CD4-positive, CD25-positive, alpha-beta regulatory T cell (primary cell): ENCODE measurements around the gene CNGA4. TPM values are rescaled to one million over a fixed set of nuclear protein-coding genes. Genes with fewer than 3 reads are reported as not detected.
A peak's percentile ranks its signal among the peaks of the same experiment; 100 is the strongest.
"Not testable (repeated sequence)": the region's sequence is repeated elsewhere in the genome, so short reads cannot be mapped to it uniquely, and the experiment has no call there.

Experiments used
- ATAC-seq, 2 donors: fragments of 150-1000 bp; cut with Tn5 transposase; one replicate each; pipeline ENCODE4 v1.10.0; 2021; ENCODE audit warnings: low read depth in 2 of 2, moderate number of reproducible peaks in 2 of 2, moderate library complexity in 1 of 2
- DNase-seq, 3 donors: peaks; one replicate each; pipeline versions ENCODE4 v3.0.0 to v3.0.0-alpha.2; 2012 to 2022; ENCODE audit warnings: mixed read lengths in 1 of 3
- H3K27ac ChIP-seq: one replicate; pipeline ENCODE4 v1.7.0; 2013; ENCODE audit warnings: mild to moderate bottlenecking, low read length; ENCODE audit not compliant: insufficient read depth, poor library complexity, severe bottlenecking
- H3K27me3 ChIP-seq: one replicate; pipeline ENCODE4 v1.7.0; 2013; ENCODE audit warnings: low read length; ENCODE audit not compliant: control insufficient read depth, insufficient read depth
- H3K36me3 ChIP-seq: one replicate; pipeline ENCODE4 v1.7.0; 2013; ENCODE audit warnings: mild to moderate bottlenecking, low read length, moderate library complexity; ENCODE audit not compliant: control insufficient read depth, insufficient read depth
- H3K4me1 ChIP-seq: 2 replicates; pipeline ENCODE4 v1.7.0; 2013; ENCODE audit warnings: mild to moderate bottlenecking, low read length; ENCODE audit not compliant: insufficient read depth, control insufficient read depth, poor library complexity, severe bottlenecking
- H3K4me3 ChIP-seq: one replicate; pipeline ENCODE4 v1.7.0; 2013; ENCODE audit warnings: low read depth, mild to moderate bottlenecking, low read length, moderate library complexity
- H3K9me3 ChIP-seq, 2 experiments: 1 replicate in 1 of 2; 2 replicates in 1 of 2; pipeline ENCODE4 v1.7.0; 2013; ENCODE audit warnings: low read length in 2 of 2, mild to moderate bottlenecking in 1 of 2, moderate library complexity in 1 of 2; ENCODE audit not compliant: control insufficient read depth in 2 of 2
- H3K27ac Mint-ChIP-seq, 3 donors: one replicate each; pipeline ENCODE4 v1.8.0; 2020 to 2022; ENCODE audit warnings: mild to moderate bottlenecking in 3 of 3, mixed read lengths in 3 of 3, moderate library complexity in 2 of 3
- H3K27me3 Mint-ChIP-seq: one replicate; pipeline ENCODE4 v1.8.0; 2022; ENCODE audit warnings: mild to moderate bottlenecking, mixed read lengths
- H3K36me3 Mint-ChIP-seq: one replicate; pipeline ENCODE4 v1.8.0; 2020; ENCODE audit warnings: mixed read lengths
- H3K4me1 Mint-ChIP-seq, 4 donors: one replicate each; pipeline ENCODE4 v1.8.0; 2020 to 2022; ENCODE audit warnings: mixed read lengths in 4 of 4, mild to moderate bottlenecking in 1 of 4
- H3K4me3 Mint-ChIP-seq, 4 donors: one replicate each; pipeline ENCODE4 v1.8.0; 2020 to 2022; ENCODE audit warnings: mild to moderate bottlenecking in 4 of 4, mixed read lengths in 4 of 4, moderate library complexity in 3 of 4
- H3K9me3 Mint-ChIP-seq, 7 donors: one replicate each; pipeline ENCODE4 v1.8.0; 2020 to 2022; ENCODE audit warnings: mixed read lengths in 7 of 7, mild to moderate bottlenecking in 3 of 7, moderate library complexity in 2 of 7
- polyA plus RNA-seq, 4 donors: library from polyadenylated mRNA; unstranded; fragments of 300-500 nt; fragmentation: Illumina TruSeq; gene quantifications; one replicate each; pipeline ENCODE4 v1.2.3, GENCODE V29; 2021
- total RNA-seq: library from RNA; stranded (reverse); gene quantifications from one replicate; pipeline ENCODE4 v1.2.3, GENCODE V29; 2022

CNGA4 gene
- total and polyA plus RNA-seq, 5 donors from 2014 or later: 0.20 TPM; not detected in 4

DNA sequence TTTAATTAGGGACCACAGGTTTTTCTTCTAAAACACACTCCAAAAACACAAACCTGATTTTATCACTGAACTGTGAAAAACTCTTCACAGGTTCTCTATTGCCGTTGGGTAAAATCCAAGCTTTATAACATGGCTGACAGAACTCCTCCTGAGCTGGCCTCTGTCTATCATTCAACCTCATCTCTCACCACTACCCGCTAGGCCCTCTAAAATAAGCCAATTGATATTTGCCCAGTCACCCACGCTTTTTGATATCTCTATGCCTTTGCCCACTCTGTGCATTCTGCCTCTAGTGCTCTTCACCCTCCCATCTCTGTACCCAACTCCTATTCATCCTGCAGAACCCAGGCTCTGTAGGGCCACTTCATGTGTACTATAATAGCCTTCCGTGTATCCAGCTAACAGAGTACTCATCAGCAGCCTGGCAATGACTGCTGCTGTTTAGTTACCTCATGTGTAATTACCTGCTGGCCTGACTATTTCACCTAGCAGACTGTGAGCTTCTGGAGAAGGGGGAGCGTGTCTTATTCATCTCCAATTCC, 1.1 kb upstream of the CNGA4 start:
- Histone ChIP-seq H3K4me3 (no peak overlapping the region), H3K36me3 (no peaks in the 10 kb centered on the region), H3K4me1 (peaks cover 16% of the 10 kb centered on the region), H3K27ac (no peak overlapping the region), H3K27me3 (peaks cover 5% of the 10 kb centered on the region), H3K9me3 (no peaks in the 10 kb centered on the region)
- DNase-seq (no peak), ATAC-seq (no peak)
- peaks cover 0 to 1% (median 0%) of the 10 kb centered on the region in 7 donors for H3K9me3 Mint-ChIP-seq
- no peaks in the 10 kb centered on the region for H3K36me3 Mint-ChIP-seq
- H3K27me3 Mint-ChIP-seq: peaks cover 2% of the 10 kb centered on the region
- H3K4me1 Mint-ChIP-seq: peaks cover 0 to 22% (median 15%) of the 10 kb centered on the region in 4 donors
- no peak overlapping the region for H3K4me3 Mint-ChIP-seq
- no peak overlapping the region for H3K27ac Mint-ChIP-seq

DNA sequence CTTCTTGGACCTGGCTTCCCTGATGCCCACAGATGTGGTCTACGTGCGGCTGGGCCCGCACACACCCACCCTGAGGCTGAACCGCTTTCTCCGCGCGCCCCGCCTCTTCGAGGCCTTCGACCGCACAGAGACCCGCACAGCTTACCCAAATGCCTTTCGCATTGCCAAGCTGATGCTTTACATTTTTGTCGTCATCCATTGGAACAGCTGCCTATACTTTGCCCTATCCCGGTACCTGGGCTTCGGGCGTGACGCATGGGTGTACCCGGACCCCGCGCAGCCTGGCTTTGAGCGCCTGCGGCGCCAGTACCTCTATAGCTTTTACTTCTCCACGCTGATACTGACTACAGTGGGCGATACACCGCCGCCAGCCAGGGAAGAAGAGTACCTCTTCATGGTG, 1.2 kb downstream of the CNGA4 start:
- Mint-ChIP-seq H3K4me3 (no peak overlapping the region), H3K27ac (peak overlapping the region in 1 of 3 donors; percentile 38), H3K9me3 (peaks cover 0 to 2% (median 0%) of the 10 kb centered on the region in 7 donors), H3K27me3 (peaks cover 13% of the 10 kb centered on the region), H3K4me1 (peaks cover 0 to 5% (median 3%) of the 10 kb centered on the region in 4 donors), H3K36me3 (no peaks in the 10 kb centered on the region)
- Histone ChIP-seq H3K36me3 (no peaks in the 10 kb centered on the region), H3K4me3 (no peak overlapping the region), H3K4me1 (peaks cover 5% of the 10 kb centered on the region), H3K27ac (no peak overlapping the region), H3K27me3 (peaks cover 7% of the 10 kb centered on the region), H3K9me3 (no peaks in the 10 kb centered on the region)
- no peak for ATAC-seq
- no peak for DNase-seq

DNA sequence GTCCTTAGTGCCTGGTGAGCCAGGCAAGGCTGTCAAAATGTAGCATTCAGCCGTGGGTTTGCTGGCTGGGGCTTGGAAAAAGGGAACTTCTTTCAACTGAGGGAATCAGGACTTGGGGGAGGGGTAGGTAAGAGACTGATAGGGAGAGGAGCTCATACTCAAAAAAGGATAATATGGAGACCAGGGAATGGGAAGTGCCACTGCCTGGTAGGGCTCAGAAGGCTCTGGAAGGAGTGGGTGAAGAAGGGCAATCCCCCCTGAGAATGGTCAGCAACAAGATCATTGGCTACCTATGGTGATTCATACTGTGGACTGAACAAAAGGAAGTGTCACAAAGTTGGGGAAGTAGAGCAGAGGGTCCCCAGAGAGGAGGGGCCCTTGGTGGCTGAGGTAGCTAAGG, 1.9 kb downstream of the CNGA4 start:
- Mint-ChIP-seq H3K27ac (no peak overlapping the region), H3K4me3 (no peak overlapping the region), H3K9me3 (peaks cover 0 to 2% (median 0%) of the 10 kb centered on the region in 7 donors), H3K36me3 (no peaks in the 10 kb centered on the region), H3K4me1 (no peaks in the 10 kb centered on the region), H3K27me3 (peaks cover 13% of the 10 kb centered on the region)
- Histone ChIP-seq H3K4me3 (no peak overlapping the region), H3K4me1 (no peaks in the 10 kb centered on the region), H3K27ac (no peak overlapping the region), H3K9me3 (no peaks in the 10 kb centered on the region), H3K36me3 (no peaks in the 10 kb centered on the region), H3K27me3 (peaks cover 7% of the 10 kb centered on the region)
- ATAC-seq: no peak
- no peak for DNase-seq

DNA sequence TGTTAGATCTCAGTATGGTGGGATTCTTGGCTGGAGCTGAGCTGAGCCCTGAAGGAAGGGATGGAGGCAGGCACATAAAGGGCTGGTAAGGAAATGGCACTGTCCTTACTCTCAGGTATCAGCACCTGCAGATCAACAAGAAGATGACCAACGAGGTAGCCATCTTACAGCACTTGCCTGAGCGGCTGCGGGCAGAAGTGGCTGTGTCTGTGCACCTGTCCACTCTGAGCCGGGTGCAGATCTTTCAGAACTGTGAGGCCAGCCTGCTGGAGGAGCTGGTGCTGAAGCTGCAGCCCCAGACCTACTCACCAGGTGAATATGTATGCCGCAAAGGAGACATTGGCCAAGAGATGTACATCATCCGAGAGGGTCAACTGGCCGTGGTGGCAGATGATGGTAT, 2.4 kb downstream of the CNGA4 start:
- no peak for DNase-seq
- no peaks in the 10 kb centered on the region for H3K4me1 Mint-ChIP-seq

DNA sequence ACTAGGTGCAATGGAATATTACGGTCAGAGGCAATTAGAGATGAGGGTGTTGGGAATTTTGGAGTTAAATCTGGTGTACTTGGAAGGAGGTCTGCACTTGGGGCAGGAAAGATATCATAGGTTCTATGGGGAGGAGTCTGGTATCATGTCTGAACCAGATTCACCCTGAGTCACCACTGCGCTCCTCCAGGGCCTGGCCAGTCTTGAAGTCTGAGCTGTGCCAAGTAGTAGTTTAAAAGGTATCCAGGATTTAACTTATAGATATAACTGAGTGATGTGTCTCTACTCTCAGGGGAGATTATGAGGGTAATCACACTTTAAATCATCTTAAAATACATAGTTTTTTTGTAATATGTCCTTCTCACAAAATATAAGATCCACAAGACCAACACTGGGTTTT, 6.6 kb downstream of the CNGA4 start:
- no peaks in the 10 kb centered on the region for H3K4me1 Mint-ChIP-seq
- no peaks in the 10 kb centered on the region for H3K4me1 ChIP-seq
- no peak overlapping the region for H3K4me3 ChIP-seq
- no peaks in the 10 kb centered on the region for H3K36me3 Mint-ChIP-seq
- H3K27me3 ChIP-seq: peaks cover 5% of the 10 kb centered on the region
- no peak overlapping the region for H3K27ac ChIP-seq
- no peak overlapping the region for H3K27ac Mint-ChIP-seq
- H3K36me3 ChIP-seq: no peaks in the 10 kb centered on the region
- H3K4me3 Mint-ChIP-seq: no peak overlapping the region
- ATAC-seq (no peak), DNase-seq (no peak)
- peaks cover 0 to 2% (median 0%) of the 10 kb centered on the region in 7 donors for H3K9me3 Mint-ChIP-seq
- H3K9me3 ChIP-seq: no peaks in the 10 kb centered on the region
- H3K27me3 Mint-ChIP-seq: peaks cover 26% of the 10 kb centered on the region

More for the DNA sequence above, 2.4 kb downstream of the CNGA4 start:
- Histone ChIP-seq H3K27me3 (peaks cover 7% of the 10 kb centered on the region), H3K4me3 (no peak overlapping the region), H3K36me3 (no peaks in the 10 kb centered on the region), H3K9me3 (no peaks in the 10 kb centered on the region), H3K27ac (no peak overlapping the region), H3K4me1 (no peaks in the 10 kb centered on the region)
- Mint-ChIP-seq H3K9me3 (peaks cover 0 to 2% (median 0%) of the 10 kb centered on the region in 7 donors), H3K4me3 (no peak overlapping the region), H3K27ac (no peak overlapping the region), H3K36me3 (no peaks in the 10 kb centered on the region), H3K27me3 (peaks cover 13% of the 10 kb centered on the region)
- ATAC-seq: no peak

DNA sequence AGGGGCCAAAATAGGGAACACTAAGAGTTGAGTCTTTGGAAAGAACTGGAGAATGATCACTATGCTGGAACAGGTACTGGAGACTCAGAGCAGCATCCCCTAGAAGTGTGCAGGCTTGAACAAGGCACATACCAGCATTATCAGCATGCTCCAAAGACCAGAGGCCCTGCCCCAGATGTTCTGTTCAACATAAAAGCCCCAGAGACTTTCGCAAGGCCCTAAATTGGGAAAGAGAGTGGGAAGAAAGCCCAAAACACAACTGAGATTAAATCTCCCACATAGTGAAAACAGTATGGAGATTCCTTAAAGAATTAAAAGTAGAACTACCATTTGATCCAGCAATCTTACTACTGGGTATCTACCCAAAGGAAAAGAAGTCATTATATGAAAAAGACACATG, 9.4 kb downstream of the CNGA4 start:
- Histone ChIP-seq H3K27me3 (peaks cover 2% of the 10 kb centered on the region), H3K4me3 (no peak overlapping the region), H3K4me1 (no peaks in the 10 kb centered on the region), H3K27ac (no peak overlapping the region), H3K36me3 (no peaks in the 10 kb centered on the region), H3K9me3 (no peaks in the 10 kb centered on the region)
- Mint-ChIP-seq H3K27me3 (peaks cover 28% of the 10 kb centered on the region), H3K36me3 (no peaks in the 10 kb centered on the region), H3K4me3 (no peak overlapping the region), H3K4me1 (no peaks in the 10 kb centered on the region), H3K27ac (no peak overlapping the region), H3K9me3 (peaks cover 0 to 2% (median 0%) of the 10 kb centered on the region in 7 donors)
- no peak for ATAC-seq
- no peak for DNase-seq

DNA sequence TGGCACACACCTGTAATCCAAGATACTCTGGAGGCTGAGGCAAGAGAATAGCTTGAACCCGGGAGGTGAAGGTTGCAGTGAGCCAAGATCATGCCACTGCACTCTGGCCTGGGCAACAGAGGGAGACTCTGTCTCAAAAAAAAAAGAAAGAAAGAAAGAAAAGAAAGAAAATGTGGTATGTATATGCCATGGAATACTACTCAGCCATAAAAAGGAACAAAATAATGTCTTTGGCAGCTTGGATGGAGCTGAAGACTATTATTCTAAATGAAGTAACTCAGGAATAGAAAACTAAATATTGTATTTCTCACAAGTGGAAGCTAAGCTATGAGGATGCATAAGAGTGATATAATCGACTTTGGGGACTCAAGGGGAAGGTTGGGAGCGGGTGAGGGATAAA, 10.0 kb downstream of the CNGA4 start:
- DNase-seq, H3K36me3 ChIP-seq, H3K27ac Mint-ChIP-seq, H3K9me3 Mint-ChIP-seq, H3K4me1 ChIP-seq, H3K4me3 ChIP-seq, H3K27me3 ChIP-seq, H3K4me3 Mint-ChIP-seq, H3K27ac ChIP-seq, H3K9me3 ChIP-seq, H3K4me1 Mint-ChIP-seq, ATAC-seq, H3K36me3 Mint-ChIP-seq: not testable (repeated sequence)
- H3K27me3 Mint-ChIP-seq: peaks cover 22% of the 10 kb centered on the region

DNA sequence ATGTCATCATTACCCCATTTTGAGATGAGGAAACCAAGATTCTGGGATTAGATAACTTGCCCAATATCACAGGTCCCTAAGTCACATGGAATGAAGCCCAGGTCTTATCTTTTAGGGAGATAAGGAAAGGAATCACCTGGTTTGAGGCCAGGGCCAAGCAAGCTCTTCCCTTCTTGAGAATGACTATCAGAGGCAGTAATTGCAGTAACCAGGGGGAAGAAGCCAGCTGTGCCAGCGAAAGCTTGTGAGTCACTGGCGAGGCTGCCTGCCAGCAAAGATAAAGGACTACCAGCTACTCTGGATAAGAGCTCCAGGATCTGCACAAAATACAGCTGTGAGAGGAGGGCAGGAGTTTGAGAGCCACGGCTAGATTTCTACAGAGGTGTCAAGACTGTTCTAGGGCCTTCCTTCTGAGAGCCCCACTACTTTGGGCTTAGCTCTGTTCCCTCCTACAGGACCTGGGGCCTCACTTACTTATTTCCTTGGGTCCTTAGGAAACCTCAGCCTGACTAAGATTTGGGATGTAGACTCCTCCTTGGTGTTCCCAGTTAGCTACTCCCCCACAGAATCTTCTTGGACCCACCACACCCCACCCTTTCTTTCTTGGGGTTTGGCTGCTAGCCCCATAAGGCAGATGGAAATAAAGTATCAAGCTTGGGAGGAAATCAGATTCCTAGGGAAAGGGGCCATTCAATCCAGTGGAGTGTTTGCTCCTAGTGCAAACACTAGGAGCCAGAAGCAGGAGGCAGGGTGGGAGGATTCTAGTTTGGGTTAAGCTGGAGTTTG, 11.1 kb downstream of the CNGA4 start:
- H3K36me3 Mint-ChIP-seq: no peaks in the 10 kb centered on the region

More for the DNA sequence above, 11.1 kb downstream of the CNGA4 start:
- no peaks in the 10 kb centered on the region for H3K4me1 Mint-ChIP-seq
- DNase-seq (no peak), ATAC-seq (no peak)
- Histone ChIP-seq H3K4me1 (no peaks in the 10 kb centered on the region), H3K36me3 (no peaks in the 10 kb centered on the region), H3K9me3 (no peaks in the 10 kb centered on the region), H3K27ac (no peak overlapping the region), H3K27me3 (peaks cover 3% of the 10 kb centered on the region), H3K4me3 (no peak overlapping the region)
- H3K9me3 Mint-ChIP-seq: peaks cover 0 to 2% (median 0%) of the 10 kb centered on the region in 7 donors
- no peak overlapping the region for H3K4me3 Mint-ChIP-seq
- H3K27ac Mint-ChIP-seq: no peak overlapping the region
- peaks cover 21% of the 10 kb centered on the region for H3K27me3 Mint-ChIP-seq
